K562 (cell line): Measurements from ENCODE around the gene VEGFC.

ENCODE experiments used
- CTCF ChIP-seq, 3 experiments: IDR thresholded peaks in 2 of 3; conservative IDR thresholded peaks in 1 of 3; 2 replicates each; pipeline ENCODE4 v1.5.1; 2011 to 2012; ENCODE audit warnings: low read length in 3 of 3, mild to moderate bottlenecking in 3 of 3, control low read depth in 2 of 3, improper control_type of control experiment in 1 of 3, inconsistent platforms in 1 of 3, low read depth in 1 of 3, mixed read lengths in 1 of 3, moderate library complexity in 1 of 3; ENCODE audit not compliant: insufficient read depth in 2 of 3
- HNRNPUL1 ChIP-seq: fragments of 200-400 bp; formaldehyde crosslinking; IDR thresholded peaks from 2 replicates; pipeline ENCODE4 v1.6.1; 2017; ENCODE audit warnings: low read length
- SMAD3 ChIP-seq: fragments of 450-650 bp; formaldehyde crosslinking; conservative IDR thresholded peaks from 2 replicates; pipeline ENCODE4 v1.4.0; 2020; ENCODE audit warnings: mild to moderate bottlenecking
- SPI1 ChIP-seq: IDR thresholded peaks from 2 replicates; pipeline ENCODE4 v1.6.1; 2011; ENCODE audit warnings: low read depth, low read length, control low read depth, borderline replicate concordance
- XRCC5 ChIP-seq: fragments of 200-400 bp; formaldehyde crosslinking; IDR thresholded peaks from 2 replicates; pipeline ENCODE4 v1.6.1; 2017; ENCODE audit warnings: low read depth, mild to moderate bottlenecking, low read length
- ZNF507 ChIP-seq: conservative IDR thresholded peaks from 2 replicates; pipeline ENCODE4 v1.6.1; 2017; ENCODE audit warnings: missing genetic modification characterization, missing compliant biosample characterization
- ZZZ3 ChIP-seq: fragments of 450-650 bp; IDR thresholded peaks from 2 replicates; pipeline ENCODE4 v1.6.1; 2016; ENCODE audit warnings: antibody characterized with exemption, mild to moderate bottlenecking, moderate library complexity

- TF ChIP-seq SMAD3 (CRISPR knock-in tag) (no peak), ZZZ3 (no peak), SPI1 (no peak), CTCF (IDR thresholded peaks at IDR 0.05 in 2 of 3, conservative IDR thresholded peaks at IDR 0.05 in 1 of 3; ENCODE audit: insufficient read depth in 2 of 3, low read depth in 1 of 3, low read length in 3 of 3) (no peak), HNRNPUL1 (no peak), XRCC5 (no peak), ZNF507 (no peak)
Measured at GRCh38 chr4:176805155-176805554, 12.4 kb upstream of the VEGFC start.
